ENCODE measurements around the gene PSME2. TPM values are rescaled to one million over a fixed set of nuclear protein-coding genes. Genes with fewer than 3 reads are reported as not detected.
A peak's percentile ranks its signal among the peaks of the same experiment; 100 is the strongest.

PSME2 gene
- total RNA-seq, 1 experiment from 2014 or later: 134 TPM

DNA sequence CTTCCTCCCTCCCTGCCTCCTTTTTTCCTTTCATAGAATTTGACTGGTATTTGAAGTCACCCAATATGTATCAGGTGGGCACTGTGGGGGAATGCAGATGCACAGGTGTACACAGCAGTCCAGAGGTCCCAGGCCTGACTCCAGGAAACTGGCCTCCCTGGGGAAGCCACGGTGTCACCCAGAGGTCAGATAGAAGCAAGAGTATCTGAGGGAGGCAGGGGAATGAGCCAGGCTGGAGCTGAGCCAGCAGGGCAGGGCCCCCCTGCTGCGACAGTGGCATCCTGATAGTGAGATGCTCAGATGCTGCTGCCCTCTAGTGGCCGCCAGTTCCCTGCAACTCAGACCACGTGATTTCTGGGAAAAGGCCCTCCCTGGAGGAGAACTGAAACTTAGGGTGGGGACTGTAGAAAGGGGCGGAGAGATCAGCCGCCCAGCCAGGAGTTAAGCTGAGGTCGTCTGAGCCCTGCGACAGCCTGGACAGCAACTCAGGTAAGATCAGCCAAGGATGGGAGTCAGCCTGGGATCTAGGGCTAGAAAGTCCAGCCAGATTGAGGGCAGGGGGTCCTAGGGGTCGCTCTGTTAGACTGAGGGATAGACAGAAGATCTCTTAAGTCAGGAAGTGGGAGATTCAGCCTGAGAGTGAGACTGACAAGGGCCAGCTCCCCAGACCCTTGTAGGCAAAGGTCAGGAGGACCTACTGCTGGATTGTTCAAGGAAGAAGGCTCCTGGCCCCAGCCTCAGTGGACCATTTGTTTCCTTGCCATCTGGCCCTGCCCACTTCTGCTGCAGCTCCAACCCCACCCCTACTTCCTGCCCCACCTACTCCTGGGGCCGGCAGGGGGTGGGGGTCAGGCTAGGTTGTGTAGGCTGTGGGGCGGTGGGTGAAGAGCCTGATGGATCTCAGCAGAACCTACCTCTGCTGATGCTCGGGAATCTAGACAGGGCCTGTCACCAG, 14.7 kb upstream of the PSME2 start, which contains the start of gene IRF9:
TSS of gene IRF9 (plus strand) at position 416 of the 955 bp plus-strand sequence. CDS start 880 bp downstream, outside the sequence.
- CTCF ChIA-PET: interaction anchor here (0.6 to 6.8 kb wide), 35 partner anchors 9 to 1389 kb away, joined by 3 to 141 read pairs (median 4); partner anchors contain the start of genes CARMIL3, CHMP4A, CIDEB and DCAF11

DNA sequence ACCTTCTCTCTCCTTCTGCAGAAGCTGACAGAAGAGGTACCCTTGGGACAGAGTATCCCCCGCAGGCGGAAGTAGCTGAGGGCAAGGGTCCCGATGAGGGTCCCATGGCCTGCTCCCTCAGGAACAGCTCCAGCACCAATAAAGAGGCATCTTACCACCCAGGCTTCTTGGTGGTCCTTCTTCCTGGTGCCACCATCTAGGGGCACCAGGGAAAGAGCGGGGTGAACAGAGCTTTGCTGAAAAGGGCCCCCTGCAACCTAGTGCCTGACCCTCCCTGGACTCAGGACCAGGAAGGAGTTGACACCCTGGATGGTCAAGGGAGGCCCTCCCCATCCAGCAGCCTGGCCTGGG, 14.1 kb upstream of the PSME2 start:
- Mint-ChIP-seq H3K36me3 (ENCODE audit: insufficient read depth, unreplicated experiment) (peaks cover 75% of the 10 kb centered on the region), H3K27me3 (ENCODE audit: insufficient read depth, unreplicated experiment) (no peaks in the 10 kb centered on the region), H3K27ac (ENCODE audit: low read depth, unreplicated experiment) (no peak overlapping the region), H3K9me3 (ENCODE audit: unreplicated experiment) (no peaks in the 10 kb centered on the region), H3K4me3 (ENCODE audit: unreplicated experiment) (peak overlapping the region; percentile 88), H3K4me1 (ENCODE audit: insufficient read depth, unreplicated experiment) (peaks cover 11% of the 10 kb centered on the region)
- ChIA-PET POLR2A (interaction anchor here (0.7 to 3.7 kb wide), 8 partner anchors 9 to 73 kb away, joined by 3 to 30 read pairs (median 10); partner anchors contain the start of genes DCAF11, EMC9, GMPR2 and IPO4), CTCF (interaction anchor here (0.7 to 6.8 kb wide), 30 partner anchors 9 to 160 kb away, joined by 3 to 141 read pairs (median 4); partner anchors contain the start of genes CHMP4A, CIDEB, DCAF11 and IPO4)
- no peak for DNase-seq (ENCODE audit: unreplicated experiment)
- TF ChIP-seq, protein P1, sequence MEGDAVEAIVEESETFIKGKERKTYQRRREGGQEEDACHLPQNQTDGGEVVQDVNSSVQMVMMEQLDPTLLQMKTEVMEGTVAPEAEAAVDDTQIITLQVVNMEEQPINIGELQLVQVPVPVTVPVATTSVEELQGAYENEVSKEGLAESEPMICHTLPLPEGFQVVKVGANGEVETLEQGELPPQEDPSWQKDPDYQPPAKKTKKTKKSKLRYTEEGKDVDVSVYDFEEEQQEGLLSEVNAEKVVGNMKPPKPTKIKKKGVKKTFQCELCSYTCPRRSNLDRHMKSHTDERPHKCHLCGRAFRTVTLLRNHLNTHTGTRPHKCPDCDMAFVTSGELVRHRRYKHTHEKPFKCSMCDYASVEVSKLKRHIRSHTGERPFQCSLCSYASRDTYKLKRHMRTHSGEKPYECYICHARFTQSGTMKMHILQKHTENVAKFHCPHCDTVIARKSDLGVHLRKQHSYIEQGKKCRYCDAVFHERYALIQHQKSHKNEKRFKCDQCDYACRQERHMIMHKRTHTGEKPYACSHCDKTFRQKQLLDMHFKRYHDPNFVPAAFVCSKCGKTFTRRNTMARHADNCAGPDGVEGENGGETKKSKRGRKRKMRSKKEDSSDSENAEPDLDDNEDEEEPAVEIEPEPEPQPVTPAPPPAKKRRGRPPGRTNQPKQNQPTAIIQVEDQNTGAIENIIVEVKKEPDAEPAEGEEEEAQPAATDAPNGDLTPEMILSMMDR (IDR thresholded peaks at IDR 0.05; ENCODE audit: unreplicated experiment): no peak
- intact Hi-C loops (cut with micrococcal nuclease): loop anchor here (2.0 to 5.0 kb wide), 3 partner anchors 14 to 146 kb away; partner anchors contain the start of genes PCK2, PSME2 and RNF31
- BruUV-seq (replicated peaks): no TSS peak

More for the DNA sequence above, 14.7 kb upstream of the PSME2 start, which contains the start of gene IRF9:
- H3K36me3 Mint-ChIP-seq (ENCODE audit: insufficient read depth, unreplicated experiment): peaks cover 71% of the 10 kb centered on the region
- no peaks in the 10 kb centered on the region for H3K27me3 Mint-ChIP-seq (ENCODE audit: insufficient read depth, unreplicated experiment)
- TF ChIP-seq, protein P1 (IDR thresholded peaks at IDR 0.05; ENCODE audit: unreplicated experiment): peak; percentile 84
- H3K9me3 Mint-ChIP-seq (ENCODE audit: unreplicated experiment): no peaks in the 10 kb centered on the region
- BruUV-seq (replicated peaks): TSS peak; percentile 31
- POLR2A ChIA-PET: interaction anchor here (0.7 to 3.7 kb wide), 12 partner anchors 9 to 149 kb away, joined by 3 to 30 read pairs (median 6); partner anchors contain the start of genes DCAF11, EMC9, GMPR2 and IPO4
- peaks cover 11% of the 10 kb centered on the region for H3K4me1 Mint-ChIP-seq (ENCODE audit: insufficient read depth, unreplicated experiment)
- H3K4me3 Mint-ChIP-seq (ENCODE audit: unreplicated experiment): peak within 1 kb of the TSS; percentile 88
- peak within 1 kb of the TSS; percentile 91 for H3K27ac Mint-ChIP-seq (ENCODE audit: low read depth, unreplicated experiment)
- intact Hi-C loops (cut with micrococcal nuclease): loop anchor here (1.0 to 5.0 kb wide), 4 partner anchors 14 to 146 kb away; partner anchors contain the start of genes PCK2, PSME2 and RNF31
- peak; percentile 95 for DNase-seq (ENCODE audit: unreplicated experiment)

DNA sequence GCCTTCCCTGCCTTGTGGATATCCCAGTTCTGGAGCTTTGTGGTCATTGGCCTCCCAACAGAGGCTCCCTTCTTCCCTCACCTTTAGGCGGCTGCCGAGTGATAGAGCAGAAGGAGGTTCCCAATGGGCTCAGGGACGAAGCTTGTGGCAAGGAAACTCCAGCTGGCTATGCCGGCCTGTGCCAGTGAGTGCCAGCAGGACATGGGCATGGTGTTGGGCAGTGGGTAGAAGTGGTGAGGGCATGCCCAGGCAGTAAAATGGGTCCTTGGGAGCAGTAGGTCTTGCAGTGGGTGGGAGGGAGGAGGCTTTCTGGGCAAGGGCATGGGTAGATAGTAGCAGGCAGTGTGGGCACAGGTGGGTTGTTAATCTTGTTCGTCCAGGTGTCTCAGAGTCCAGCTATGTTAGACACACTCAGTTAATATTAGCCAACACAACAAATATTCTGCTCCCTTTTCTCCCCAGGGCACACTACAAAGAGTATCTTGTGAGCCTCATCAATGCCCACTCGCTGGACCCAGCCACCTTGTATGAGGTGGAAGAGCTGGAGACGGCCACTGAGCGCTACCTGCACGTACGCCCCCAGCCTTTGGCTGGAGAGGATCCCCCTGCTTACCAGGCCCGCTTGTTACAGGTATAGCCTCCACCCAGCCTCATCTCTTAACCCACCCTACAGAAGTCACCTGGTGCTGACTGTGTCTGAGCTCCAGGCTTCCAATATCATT, 13.5 kb upstream of the PSME2 start:
- BruUV-seq (replicated peaks): no TSS peak
- ChIA-PET POLR2A (interaction anchor here (0.7 to 3.7 kb wide), 5 partner anchors 10 to 73 kb away, joined by 3 to 30 read pairs (median 5); partner anchors contain the start of genes DCAF11, GMPR2, NRL and PSME2), CTCF (interaction anchor here (0.7 to 6.8 kb wide), 28 partner anchors 10 to 160 kb away, joined by 3 to 141 read pairs (median 5); partner anchors contain the start of genes CHMP4A, CIDEB, DCAF11 and IPO4)
- no peak for DNase-seq (ENCODE audit: unreplicated experiment)
- Mint-ChIP-seq H3K27ac (ENCODE audit: low read depth, unreplicated experiment) (no peak overlapping the region), H3K4me3 (ENCODE audit: unreplicated experiment) (no peak overlapping the region), H3K36me3 (ENCODE audit: insufficient read depth, unreplicated experiment) (peaks cover 75% of the 10 kb centered on the region), H3K27me3 (ENCODE audit: insufficient read depth, unreplicated experiment) (no peaks in the 10 kb centered on the region), H3K9me3 (ENCODE audit: unreplicated experiment) (no peaks in the 10 kb centered on the region), H3K4me1 (ENCODE audit: insufficient read depth, unreplicated experiment) (peaks cover 11% of the 10 kb centered on the region)
- TF ChIP-seq, protein P1 (IDR thresholded peaks at IDR 0.05; ENCODE audit: unreplicated experiment): no peak
- intact Hi-C loops (cut with micrococcal nuclease): loop anchor here (2.0 to 5.0 kb wide), 3 partner anchors 13 to 145 kb away; partner anchors contain the start of genes PCK2, PSME2 and RNF31

All from MCF 10A (cell line).